ENCODE measurements around the gene ADGRL2.

DNA sequence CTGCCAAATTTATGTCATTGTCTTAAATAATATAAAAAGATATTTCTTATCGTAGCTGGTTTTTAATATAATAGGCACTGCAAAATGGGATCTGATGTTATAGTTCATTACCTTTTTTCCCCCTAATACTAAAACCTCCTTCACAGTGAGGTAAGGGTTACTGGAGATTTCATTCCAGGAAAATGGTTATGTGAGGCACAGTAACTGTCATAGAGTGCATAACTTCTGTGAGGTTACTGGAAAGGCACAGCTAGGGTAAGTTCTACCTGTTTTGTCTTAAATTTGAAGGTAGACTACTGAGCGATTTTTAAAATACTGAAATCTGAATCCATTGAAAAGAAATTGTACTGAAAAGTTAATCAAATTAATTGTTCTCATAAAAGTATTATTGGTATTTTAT lies 13.0 kb downstream of the ADGRL2 start:
- TF ChIP-seq, protein P1, sequence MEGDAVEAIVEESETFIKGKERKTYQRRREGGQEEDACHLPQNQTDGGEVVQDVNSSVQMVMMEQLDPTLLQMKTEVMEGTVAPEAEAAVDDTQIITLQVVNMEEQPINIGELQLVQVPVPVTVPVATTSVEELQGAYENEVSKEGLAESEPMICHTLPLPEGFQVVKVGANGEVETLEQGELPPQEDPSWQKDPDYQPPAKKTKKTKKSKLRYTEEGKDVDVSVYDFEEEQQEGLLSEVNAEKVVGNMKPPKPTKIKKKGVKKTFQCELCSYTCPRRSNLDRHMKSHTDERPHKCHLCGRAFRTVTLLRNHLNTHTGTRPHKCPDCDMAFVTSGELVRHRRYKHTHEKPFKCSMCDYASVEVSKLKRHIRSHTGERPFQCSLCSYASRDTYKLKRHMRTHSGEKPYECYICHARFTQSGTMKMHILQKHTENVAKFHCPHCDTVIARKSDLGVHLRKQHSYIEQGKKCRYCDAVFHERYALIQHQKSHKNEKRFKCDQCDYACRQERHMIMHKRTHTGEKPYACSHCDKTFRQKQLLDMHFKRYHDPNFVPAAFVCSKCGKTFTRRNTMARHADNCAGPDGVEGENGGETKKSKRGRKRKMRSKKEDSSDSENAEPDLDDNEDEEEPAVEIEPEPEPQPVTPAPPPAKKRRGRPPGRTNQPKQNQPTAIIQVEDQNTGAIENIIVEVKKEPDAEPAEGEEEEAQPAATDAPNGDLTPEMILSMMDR (IDR thresholded peaks at IDR 0.05) = no peak
- no peak for TF ChIP-seq POLR2A (IDR thresholded peaks at IDR 0.05)
